Mucosa of descending colon (tissue), 3 donors: ENCODE data around the gene CADPS2. TPM values are rescaled to one million over a fixed set of nuclear protein-coding genes. Genes with fewer than 3 reads are reported as not detected.

ENCODE experiments used
- ATAC-seq: fragments of 200-7000 bp; cut with Tn5 transposase; one replicate; pipeline ENCODE4 v1.9.1; 2020; ENCODE audit warnings: mild to moderate bottlenecking, moderate library complexity
- DNase-seq, 3 donors: peaks; one replicate each; pipeline ENCODE4 v3.0.0-alpha.2; 2020
- H3K36me3 ChIP-seq: fragments of 200-600 bp; one replicate; pipeline ENCODE4 v1.8.0; 2021; ENCODE audit warnings: low read depth, mild to moderate bottlenecking
- H3K4me1 ChIP-seq: fragments of 200-600 bp; one replicate; pipeline ENCODE4 v1.8.0; 2021; ENCODE audit warnings: low read depth, mild to moderate bottlenecking
- H3K4me3 ChIP-seq: fragments of 200-600 bp; one replicate; pipeline ENCODE4 v1.8.0; 2021; ENCODE audit warnings: mild to moderate bottlenecking
- H3K9me3 ChIP-seq: fragments of 200-600 bp; one replicate; pipeline ENCODE4 v1.8.0; 2021; ENCODE audit warnings: mild to moderate bottlenecking
- intact Hi-C, 2 donors: fragments of 100-400 bp; cut with DNase I in 1 of 2; cut with micrococcal nuclease in 1 of 2; formaldehyde crosslinking; loops; one replicate each; pipeline versions ENCODE4 v1.11.0 to v1.11.1; 2022; cut with DNase I, micrococcal nuclease
- total RNA-seq, 3 donors: library from RNA; stranded (reverse); fragmentation: NEBNext Ultra II Directional in 2 of 3; extraction: Animal tissue kit (Norgen Biotek cat#: 25700) in 2 of 3; gene quantifications; one replicate each; pipeline versions ENCODE4 v1.2.1 to v1.2.4, GENCODE V29; 2021 to 2023
- TF ChIP-seq, protein P1 (sequence below): fragments of 200-600 bp; IDR thresholded peaks from one replicate; pipeline ENCODE4 v1.8.0; 2022; ENCODE audit warnings: antibody characterized with exemption, mild to moderate bottlenecking
- donor health status: DM: no; HTN: no; CAD: no; lungs with moderate emphysema.
- donor health status: DM: no; HTN: no; CAD: no.
- donor health status: DM: no; HTN: yes; CAD: no.

Gene CADPS2
- total RNA-seq, 3 donors from 2014 or later: 11.3 to 12.7 (median 11.7) TPM

DNA sequence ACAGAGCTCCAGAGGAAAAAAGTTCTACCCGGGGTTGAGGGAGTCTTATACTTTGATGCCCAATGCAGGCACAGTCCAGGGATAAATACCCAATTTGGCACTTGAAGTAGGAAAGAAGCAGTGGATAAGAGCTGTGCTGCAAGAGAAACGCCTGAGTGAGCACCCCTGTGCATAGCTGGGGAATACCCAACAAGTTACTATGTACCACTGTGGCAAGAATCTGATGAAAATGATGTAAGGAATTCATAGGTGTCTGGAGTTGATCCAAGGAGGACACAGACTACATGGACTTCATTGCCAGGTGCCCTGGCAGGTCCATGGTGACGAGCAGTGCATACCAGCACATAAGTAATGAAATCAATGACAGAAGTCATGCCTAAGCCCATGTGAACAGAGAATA lies 398.0 kb downstream of the CADPS2 start:
- no peak for DNase-seq
- Histone ChIP-seq H3K4me3 (no peak overlapping the region), H3K4me1 (no peaks in the 10 kb centered on the region), H3K36me3 (no peaks in the 10 kb centered on the region), H3K9me3 (no peaks in the 10 kb centered on the region)
- TF ChIP-seq, protein P1, sequence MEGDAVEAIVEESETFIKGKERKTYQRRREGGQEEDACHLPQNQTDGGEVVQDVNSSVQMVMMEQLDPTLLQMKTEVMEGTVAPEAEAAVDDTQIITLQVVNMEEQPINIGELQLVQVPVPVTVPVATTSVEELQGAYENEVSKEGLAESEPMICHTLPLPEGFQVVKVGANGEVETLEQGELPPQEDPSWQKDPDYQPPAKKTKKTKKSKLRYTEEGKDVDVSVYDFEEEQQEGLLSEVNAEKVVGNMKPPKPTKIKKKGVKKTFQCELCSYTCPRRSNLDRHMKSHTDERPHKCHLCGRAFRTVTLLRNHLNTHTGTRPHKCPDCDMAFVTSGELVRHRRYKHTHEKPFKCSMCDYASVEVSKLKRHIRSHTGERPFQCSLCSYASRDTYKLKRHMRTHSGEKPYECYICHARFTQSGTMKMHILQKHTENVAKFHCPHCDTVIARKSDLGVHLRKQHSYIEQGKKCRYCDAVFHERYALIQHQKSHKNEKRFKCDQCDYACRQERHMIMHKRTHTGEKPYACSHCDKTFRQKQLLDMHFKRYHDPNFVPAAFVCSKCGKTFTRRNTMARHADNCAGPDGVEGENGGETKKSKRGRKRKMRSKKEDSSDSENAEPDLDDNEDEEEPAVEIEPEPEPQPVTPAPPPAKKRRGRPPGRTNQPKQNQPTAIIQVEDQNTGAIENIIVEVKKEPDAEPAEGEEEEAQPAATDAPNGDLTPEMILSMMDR: no peak
- intact Hi-C loops: no loop called here
- ATAC-seq: no peak

DNA sequence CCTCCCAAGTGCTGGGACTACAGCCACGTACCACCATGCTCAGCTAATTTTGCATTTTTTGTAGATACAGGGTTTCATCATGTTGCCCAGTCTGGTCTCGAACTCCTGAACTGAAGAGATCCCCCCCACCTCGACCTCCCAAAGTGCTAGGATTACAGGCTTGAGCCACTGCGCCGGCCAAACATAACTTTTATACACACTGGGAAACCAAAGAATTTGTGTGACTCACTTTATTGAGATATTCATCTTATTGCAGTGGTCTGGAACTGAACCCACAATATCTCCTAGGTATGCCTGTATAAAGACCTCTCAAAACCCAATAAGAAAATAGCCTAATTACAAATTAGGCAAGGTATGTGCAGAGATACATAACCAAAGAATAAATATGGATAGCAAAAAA lies 399.1 kb downstream of the CADPS2 start:
- Histone ChIP-seq H3K4me3 (no peak overlapping the region), H3K4me1 (no peaks in the 10 kb centered on the region), H3K9me3 (no peaks in the 10 kb centered on the region), H3K36me3 (no peaks in the 10 kb centered on the region)
- DNase-seq (no peak), ATAC-seq (no peak)
- intact Hi-C loops: no loop called here
- TF ChIP-seq, protein P1: no peak

DNA sequence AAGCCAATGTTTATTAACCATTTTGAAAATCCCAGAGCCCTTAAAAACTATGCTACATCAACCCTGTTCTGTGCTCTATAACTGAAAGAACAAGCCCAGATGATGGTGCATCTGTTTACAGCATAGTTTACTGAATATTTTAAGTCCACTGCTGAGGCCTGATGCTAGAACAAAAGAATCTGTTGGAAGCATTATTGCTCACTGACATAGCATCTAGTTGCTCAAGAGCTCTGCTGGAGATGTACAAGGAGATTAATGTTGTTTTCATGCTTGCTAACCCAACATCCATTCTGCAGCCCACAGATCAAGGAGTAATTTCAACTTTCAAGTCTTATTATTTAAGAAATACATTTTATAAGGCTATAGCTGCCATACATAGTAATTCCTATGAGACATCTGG lies 400.4 kb downstream of the CADPS2 start:
- Histone ChIP-seq H3K9me3 (no peaks in the 10 kb centered on the region), H3K4me1 (no peaks in the 10 kb centered on the region), H3K36me3 (no peaks in the 10 kb centered on the region), H3K4me3 (no peak overlapping the region)
- TF ChIP-seq, protein P1: no peak
- ATAC-seq: no peak
- intact Hi-C loops: no loop called here
- no peak for DNase-seq

GRCh38 chr7:122482212-122482611 lies 404.0 kb downstream of the CADPS2 start:
- DNase-seq (no peak), ATAC-seq (no peak)
- Histone ChIP-seq H3K4me1 (no peaks in the 10 kb centered on the region), H3K36me3 (no peaks in the 10 kb centered on the region), H3K4me3 (no peak overlapping the region), H3K9me3 (no peaks in the 10 kb centered on the region)
- TF ChIP-seq, protein P1: no peak
- intact Hi-C loops: no loop called here

DNA sequence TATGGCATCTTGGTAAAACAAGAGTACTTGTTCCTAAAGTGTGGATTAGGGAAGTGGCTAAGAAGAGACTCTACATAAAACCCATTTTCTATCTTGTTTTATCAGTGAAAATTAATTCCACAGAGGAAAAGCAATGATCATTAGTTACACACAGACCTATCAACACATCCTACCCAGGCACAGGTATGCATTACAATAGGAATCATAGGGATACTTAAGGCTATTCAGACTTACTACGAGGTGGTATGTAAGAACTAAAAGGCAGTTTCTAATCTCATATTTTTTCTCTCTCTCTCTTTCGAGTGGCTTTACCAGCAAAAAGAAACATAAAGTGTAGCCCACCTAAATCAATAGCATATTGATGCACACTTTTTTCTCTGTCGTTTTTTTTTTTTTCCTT lies 415.4 kb downstream of the CADPS2 start:
- intact Hi-C loops: no loop called here
- Histone ChIP-seq H3K9me3 (no peaks in the 10 kb centered on the region), H3K4me3 (no peak overlapping the region), H3K4me1 (no peaks in the 10 kb centered on the region), H3K36me3 (no peaks in the 10 kb centered on the region)
- ATAC-seq: no peak
- TF ChIP-seq, protein P1: no peak
- DNase-seq: no peak

GRCh38 chr7:122468945-122469344 lies 417.3 kb downstream of the CADPS2 start:
- H3K9me3 ChIP-seq: no peaks in the 10 kb centered on the region
- H3K4me3 ChIP-seq: no peak overlapping the region
- DNase-seq (no peak), ATAC-seq (no peak)
- no peaks in the 10 kb centered on the region for H3K36me3 ChIP-seq
- intact Hi-C loops: no loop called here
- no peaks in the 10 kb centered on the region for H3K4me1 ChIP-seq
- TF ChIP-seq, protein P1: no peak
